NB4 (cell line): ENCODE results near the gene SHTN1.

Source experiments
- DNase-seq: peaks from one replicate; pipeline ENCODE4 v3.0.0; 2010; ENCODE audit warnings: low read depth
- H3K4me3 ChIP-seq: one replicate; pipeline ENCODE4 v1.5.1; 2011; ENCODE audit warnings: mild to moderate bottlenecking, low read depth, low read length, moderate library complexity
- CTCF ChIP-seq: IDR thresholded peaks from one replicate; pipeline ENCODE4 v1.5.1; 2012; ENCODE audit warnings: low read depth, low read length
- MYC ChIP-seq: IDR thresholded peaks from 2 replicates; pipeline ENCODE4 v1.6.1; 2011; ENCODE audit warnings: low read depth, low read length
- POLR2A ChIP-seq: IDR thresholded peaks from 2 replicates; pipeline ENCODE4 v1.6.1; 2011; ENCODE audit warnings: mild to moderate bottlenecking; ENCODE audit not compliant: insufficient read length; ENCODE audit errors: extremely low read depth
- TF ChIP-seq, protein P1 (sequence below): IDR thresholded peaks from 2 replicates; pipeline ENCODE4 v1.6.1; 2011; ENCODE audit warnings: low read depth, low read length

SHTN1 gene

GRCh38 chr10:116878123-116878522 is 126.9 kb downstream of the SHTN1 start:
- DNase-seq, result no peak
- TF ChIP-seq CTCF, result no peak
- TF ChIP-seq POLR2A, result no peak
- TF ChIP-seq MYC, result no peak
- TF ChIP-seq, protein P1, sequence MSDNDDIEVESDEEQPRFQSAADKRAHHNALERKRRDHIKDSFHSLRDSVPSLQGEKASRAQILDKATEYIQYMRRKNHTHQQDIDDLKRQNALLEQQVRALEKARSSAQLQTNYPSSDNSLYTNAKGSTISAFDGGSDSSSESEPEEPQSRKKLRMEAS, result no peak
- H3K4me3 ChIP-seq, result no peak overlapping the region

- H3K4me3 ChIP-seq, result no peak overlapping the region
- no peak for DNase-seq
- TF ChIP-seq, protein P1, result no peak
- TF ChIP-seq CTCF (no peak), POLR2A (no peak), MYC (no peak)
These were observed 127.6 kb downstream of the SHTN1 start for GRCh38 chr10:116877391-116877790.

GRCh38 chr10:116875897-116876296 is 129.1 kb downstream of the SHTN1 start:
- DNase-seq, result no peak
- H3K4me3 ChIP-seq, result no peak overlapping the region
- TF ChIP-seq POLR2A, result no peak
- no peak for TF ChIP-seq MYC
- no peak for TF ChIP-seq CTCF
- TF ChIP-seq, protein P1, result no peak

- TF ChIP-seq MYC (no peak), CTCF (no peak), POLR2A (no peak)
- TF ChIP-seq, protein P1, result no peak
These were observed 131.9 kb downstream of the SHTN1 start for GRCh38 chr10:116873134-116873533.

GRCh38 chr10:116870949-116871348 is 134.0 kb downstream of the SHTN1 start:
- TF ChIP-seq MYC (no peak), CTCF (no peak), POLR2A (no peak)
- TF ChIP-seq, protein P1, result no peak
- no peak overlapping the region for H3K4me3 ChIP-seq
- no peak for DNase-seq

More at GRCh38 chr10:116873134-116873533, 131.9 kb downstream of the SHTN1 start:
- no peak for DNase-seq
- no peak overlapping the region for H3K4me3 ChIP-seq

DNA sequence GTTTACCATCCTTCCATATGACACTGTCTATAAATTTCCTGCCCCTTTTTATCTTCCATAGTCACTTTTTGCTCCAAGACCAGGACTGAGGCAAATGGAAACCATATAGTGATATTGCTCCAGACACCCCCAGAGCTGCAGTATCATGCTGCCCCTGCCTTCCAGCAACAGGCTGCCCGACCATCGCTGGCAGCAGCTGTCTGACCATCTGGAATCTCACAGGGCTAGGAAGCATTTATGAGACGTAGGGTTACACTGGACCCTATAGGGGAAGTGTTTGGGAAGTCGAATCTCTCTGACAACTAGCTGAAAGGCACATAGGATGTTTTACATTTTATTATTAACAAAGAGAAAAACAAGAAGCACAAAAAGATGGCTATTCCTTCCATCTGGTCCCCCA is 136.3 kb downstream of the SHTN1 start:
- no peak overlapping the region for H3K4me3 ChIP-seq
- no peak for DNase-seq
- no peak for TF ChIP-seq MYC
- TF ChIP-seq POLR2A, result no peak
- no peak for TF ChIP-seq CTCF
- TF ChIP-seq, protein P1, result no peak
